Neural progenitor cell (in vitro differentiated cells): ENCODE results near the gene STAT2. TPM values are rescaled to one million over a fixed set of nuclear protein-coding genes. Genes with fewer than 3 reads are reported as not detected.

Experiments
- DNase-seq: peaks from one replicate; pipeline ENCODE4 v3.0.0-alpha.2; 2016; ENCODE audit warnings: low spot score
- H2AFZ ChIP-seq: fragments of 200-600 bp; sonication (generic); replicated peaks from 2 replicates; pipeline ENCODE4 v1.6.1; 2016; ENCODE audit warnings: antibody characterized with exemption
- H3F3A ChIP-seq: fragments of 200-600 bp; sonication (generic); 2 replicates; pipeline ENCODE4 v1.6.1; 2016; ENCODE audit warnings: antibody characterized with exemption, low read depth
- H3K27ac ChIP-seq: fragments of 200-600 bp; sonication (generic); 2 replicates; pipeline ENCODE4 v1.5.1; 2016; ENCODE audit warnings: mild to moderate bottlenecking
- H3K27me3 ChIP-seq: fragments of 200-600 bp; sonication (generic); 2 replicates; pipeline ENCODE4 v1.6.1; 2016; ENCODE audit warnings: mild to moderate bottlenecking, moderate library complexity
- H3K36me3 ChIP-seq: fragments of 200-600 bp; sonication (generic); 2 replicates; pipeline ENCODE4 v1.5.1; 2016
- H3K4me1 ChIP-seq: fragments of 200-600 bp; sonication (generic); 2 replicates; pipeline ENCODE4 v1.6.1; 2016; ENCODE audit warnings: mixed run types
- H3K4me2 ChIP-seq: fragments of 200-600 bp; sonication (generic); 2 replicates; pipeline ENCODE4 v1.6.1; 2016
- H3K4me3 ChIP-seq: fragments of 200-600 bp; sonication (generic); 2 replicates; pipeline ENCODE4 v1.5.1; 2016
- H3K79me2 ChIP-seq: fragments of 200-600 bp; sonication (generic); 2 replicates; pipeline ENCODE4 v1.6.1; 2016; ENCODE audit warnings: low read depth
- H3K9ac ChIP-seq: fragments of 200-600 bp; sonication (generic); 2 replicates; pipeline ENCODE4 v1.6.1; 2016
- H3K9me3 ChIP-seq: fragments of 200-600 bp; sonication (generic); 2 replicates; pipeline ENCODE4 v1.5.1; 2016; ENCODE audit warnings: low read depth
- H4K20me1 ChIP-seq: fragments of 200-600 bp; sonication (generic); 2 replicates; pipeline ENCODE4 v1.6.1; 2016; ENCODE audit warnings: low read depth
- H3K27ac Mint-ChIP-seq: 3 replicates; pipeline ENCODE4 v1.8.0; 2021; ENCODE audit warnings: mixed read lengths
- H3K27me3 Mint-ChIP-seq: 2 replicates; pipeline ENCODE4 v1.8.0; 2022; ENCODE audit warnings: low read depth, mild to moderate bottlenecking, inconsistent platforms, moderate library complexity, mixed read lengths; ENCODE audit not compliant: insufficient read depth
- H3K36me3 Mint-ChIP-seq: 3 replicates; pipeline ENCODE4 v1.8.0; 2021; ENCODE audit warnings: mixed read lengths
- H3K4me1 Mint-ChIP-seq: 3 replicates; pipeline ENCODE4 v1.8.0; 2021; ENCODE audit warnings: mixed read lengths
- H3K4me3 Mint-ChIP-seq: 3 replicates; pipeline ENCODE4 v1.8.0; 2021; ENCODE audit warnings: mild to moderate bottlenecking, moderate library complexity, mixed read lengths
- H3K9me3 Mint-ChIP-seq: 3 replicates; pipeline ENCODE4 v1.8.0; 2020; ENCODE audit warnings: mixed read lengths
- CTCF ChIP-seq: fragments of 200-600 bp; sonication (generic); IDR thresholded peaks from 2 replicates; pipeline ENCODE4 v1.5.1; 2017; ENCODE audit warnings: antibody characterized with exemption, mild to moderate bottlenecking
- EZH2 ChIP-seq: fragments of 200-600 bp; sonication (generic); IDR thresholded peaks from 2 replicates; pipeline ENCODE4 v1.6.1; 2017; ENCODE audit warnings: antibody characterized with exemption, mild to moderate bottlenecking, moderate library complexity
- EZH2phosphoT487 ChIP-seq: fragments of 200-600 bp; sonication (generic); IDR thresholded peaks from 2 replicates; pipeline ENCODE4 v1.6.1; 2017; ENCODE audit warnings: antibody characterized with exemption
- small RNA-seq: library from RNA; depleted of rRNA; stranded (forward); fragments of <200 nt; gene quantifications from one replicate; pipeline ENCODE3, GENCODE V24; 2015
- total RNA-seq: library from RNA; depleted of rRNA; stranded (reverse); fragments of >200 nt; gene quantifications from 2 replicates; pipeline ENCODE4 v1.2.3, GENCODE V29; 2015; ENCODE audit warnings: low replicate concordance

The STAT2 gene
- total RNA-seq, 1 donor from 2014 or later = 86.4 TPM

- DNase-seq = no peak
- TF ChIP-seq EZH2phosphoT487 (no peak), CTCF (no peak), EZH2 (no peak)
- Mint-ChIP-seq H3K4me1 (peaks cover 30% of the 10 kb centered on the region), H3K27me3 (peaks cover 5% of the 10 kb centered on the region), H3K27ac (no peak overlapping the region), H3K36me3 (peaks cover 9% of the 10 kb centered on the region), H3K4me3 (no peak overlapping the region), H3K9me3 (no peaks in the 10 kb centered on the region)
- H3K9ac ChIP-seq = no peak overlapping the region
- peaks cover 5% of the 10 kb centered on the region for H3K36me3 ChIP-seq
- peaks cover 11% of the 10 kb centered on the region for H3K4me1 ChIP-seq
- no peak overlapping the region for H3K27ac ChIP-seq
- H3K9me3 ChIP-seq = no peaks in the 10 kb centered on the region
- no peaks in the 10 kb centered on the region for H3K27me3 ChIP-seq
- H3K4me3 ChIP-seq = no peak overlapping the region
- H2AFZ ChIP-seq = no peak overlapping the region
- peaks cover 73% of the 10 kb centered on the region for H3K79me2 ChIP-seq
- peaks cover 32% of the 10 kb centered on the region for H3F3A ChIP-seq
- H4K20me1 ChIP-seq = peaks cover 39% of the 10 kb centered on the region
- no peak overlapping the region for H3K4me2 ChIP-seq
Measured at GRCh38 chr12:56297400-56297799, 62.5 kb downstream of the STAT2 start.

GRCh38 chr12:56296295-56296694 lies 63.6 kb downstream of the STAT2 start:
- Histone ChIP-seq H3K9me3 (no peaks in the 10 kb centered on the region), H2AFZ (no peak overlapping the region), H4K20me1 (peaks cover 39% of the 10 kb centered on the region), H3K4me2 (no peak overlapping the region), H3K79me2 (peaks cover 84% of the 10 kb centered on the region), H3K9ac (no peak overlapping the region), H3K27ac (no peak overlapping the region), H3K36me3 (peaks cover 5% of the 10 kb centered on the region), H3K27me3 (no peaks in the 10 kb centered on the region), H3K4me1 (peaks cover 11% of the 10 kb centered on the region), H3K4me3 (no peak overlapping the region), H3F3A (peaks cover 23% of the 10 kb centered on the region)
- Mint-ChIP-seq H3K27ac (no peak overlapping the region), H3K4me3 (no peak overlapping the region), H3K4me1 (peaks cover 30% of the 10 kb centered on the region), H3K36me3 (peaks cover 5% of the 10 kb centered on the region), H3K9me3 (no peaks in the 10 kb centered on the region), H3K27me3 (peaks cover 5% of the 10 kb centered on the region)
- no peak for DNase-seq
- TF ChIP-seq EZH2phosphoT487 (no peak), EZH2 (no peak), CTCF (no peak)

GRCh38 chr12:56293795-56294194 lies 66.1 kb downstream of the STAT2 start:
- H3K4me1 Mint-ChIP-seq = peaks cover 13% of the 10 kb centered on the region
- no peak overlapping the region for H3K27ac Mint-ChIP-seq
- Histone ChIP-seq H3K4me2 (no peak overlapping the region), H3K9ac (peak overlapping the region; percentile 20), H3K79me2 (peaks cover 97% of the 10 kb centered on the region), H3K27me3 (no peaks in the 10 kb centered on the region), H4K20me1 (peaks cover 29% of the 10 kb centered on the region), H3K36me3 (peaks cover 5% of the 10 kb centered on the region), H3F3A (peaks cover 4% of the 10 kb centered on the region), H3K9me3 (no peaks in the 10 kb centered on the region), H2AFZ (no peak overlapping the region), H3K4me1 (peaks cover 6% of the 10 kb centered on the region), H3K4me3 (no peak overlapping the region), H3K27ac (no peak overlapping the region)
- no peak for TF ChIP-seq CTCF
- TF ChIP-seq EZH2phosphoT487 = no peak
- TF ChIP-seq EZH2 = no peak
- peaks cover 5% of the 10 kb centered on the region for H3K36me3 Mint-ChIP-seq
- H3K27me3 Mint-ChIP-seq = peaks cover 4% of the 10 kb centered on the region
- no peak for DNase-seq
- H3K9me3 Mint-ChIP-seq = no peaks in the 10 kb centered on the region
- no peak overlapping the region for H3K4me3 Mint-ChIP-seq

Small RNAs within 50 kb of the gene (small RNA-seq; reads per million reads assigned to genes)
- not detected for gene RNU7-40P

Other genes starting within 250 kb of the STAT2 start
- 3,372 and 3,805 TPM in 2 replicates for gene RPL41, start 243.5 kb downstream of the STAT2 start, total RNA-seq
- 10.3 and 10.8 TPM in 2 replicates for gene ZC3H10, start 241.8 kb downstream of the STAT2 start, total RNA-seq
- 75.3 and 146 TPM in 2 replicates for gene ESYT1, start 231.8 kb downstream of the STAT2 start, total RNA-seq
- 131 and 198 TPM in 2 replicates for gene MYL6B, start 207.5 kb downstream of the STAT2 start, total RNA-seq
- gene MYL6, start 201.7 kb downstream of the STAT2 start, total RNA-seq = 1,139 and 1,233 TPM in 2 replicates
- 92.3 and 103 TPM in 2 replicates for gene SMARCC2, start 170.6 kb downstream of the STAT2 start, total RNA-seq
- 52.1 and 68.9 TPM in 2 replicates for gene RNF41, start 138.2 kb downstream of the STAT2 start, total RNA-seq
- gene NABP2, start 135.8 kb downstream of the STAT2 start, total RNA-seq = 27.9 and 40.9 TPM in 2 replicates
- 0.54 and 1.5 TPM in 2 replicates for gene SLC39A5, start 130.1 kb downstream of the STAT2 start, total RNA-seq
- gene ANKRD52, start 101.7 kb downstream of the STAT2 start, total RNA-seq = 9.1 and 18.1 TPM in 2 replicates
- gene COQ10A, start 93.2 kb downstream of the STAT2 start, total RNA-seq = 32.1 and 41.8 TPM in 2 replicates
- 91.1 and 133 TPM in 2 replicates for gene CS, start 59.8 kb downstream of the STAT2 start, total RNA-seq
- 107 and 128 TPM in 2 replicates for gene CNPY2, start 44.1 kb downstream of the STAT2 start, total RNA-seq
- 61.9 and 116 TPM in 2 replicates for gene PAN2, start 26.1 kb downstream of the STAT2 start, total RNA-seq
- gene IL23A, start 21.2 kb downstream of the STAT2 start, total RNA-seq = 0.31 and 1.5 TPM in 2 replicates
- gene APOF, start 2.8 kb upstream of the STAT2 start, total RNA-seq = not detected in 2 replicates
- 56.3 and 79.1 TPM in 2 replicates for gene TIMELESS, start 89.3 kb upstream of the STAT2 start, total RNA-seq
- 0.03 TPM in 1 of 2 replicates, not detected in the other for gene MIP, start 94.5 kb upstream of the STAT2 start, total RNA-seq
- 2.6 and 3.0 TPM in 2 replicates for gene SPRYD4, start 108.5 kb upstream of the STAT2 start, total RNA-seq
- gene GLS2, start 128.1 kb upstream of the STAT2 start, total RNA-seq = 2.3 and 2.9 TPM in 2 replicates
- gene RBMS2, start 161.7 kb upstream of the STAT2 start, total RNA-seq = 12.9 and 13.1 TPM in 2 replicates